ENCODE results near the gene ZNF691.

ZNF691 gene

GRCh38 chr1:42834803-42835202 is 11.6 kb upstream of the ZNF691 start:
- Histone ChIP-seq H3K27me3 (replicated peaks; ENCODE audit: control insufficient read depth, insufficient read depth, low read length) (no peaks in the 10 kb centered on the region), H3K36me3 (ENCODE audit: control insufficient read depth, insufficient read depth, low read length) (no peaks in the 10 kb centered on the region), H3K4me3 (replicated peaks; ENCODE audit: low read depth, low read length) (no peak overlapping the region)
- TF ChIP-seq CTCF (IDR thresholded peaks at IDR 0.05; ENCODE audit: insufficient read depth, low read length, poor library complexity, severe bottlenecking) = no peak
- no peak for DNase-seq (ENCODE audit: extremely low read depth, insufficient read length)

- DNase-seq (ENCODE audit: extremely low read depth, insufficient read length) = no peak
- no peak for TF ChIP-seq CTCF (IDR thresholded peaks at IDR 0.05; ENCODE audit: insufficient read depth, low read length, poor library complexity, severe bottlenecking)
- H3K27me3 ChIP-seq (replicated peaks; ENCODE audit: control insufficient read depth, insufficient read depth, low read length) = no peaks in the 10 kb centered on the region
- H3K4me3 ChIP-seq (replicated peaks; ENCODE audit: low read depth, low read length) = no peak overlapping the region
- no peaks in the 10 kb centered on the region for H3K36me3 ChIP-seq (ENCODE audit: control insufficient read depth, insufficient read depth, low read length)
Observed at GRCh38 chr1:42835422-42835821, 11.0 kb upstream of the ZNF691 start.

GRCh38 chr1:42837709-42838108 is 8.7 kb upstream of the ZNF691 start:
- Histone ChIP-seq H3K27me3 (replicated peaks; ENCODE audit: control insufficient read depth, insufficient read depth, low read length) (no peaks in the 10 kb centered on the region), H3K4me3 (replicated peaks; ENCODE audit: low read depth, low read length) (no peak overlapping the region), H3K36me3 (ENCODE audit: control insufficient read depth, insufficient read depth, low read length) (no peaks in the 10 kb centered on the region)
- no peak for TF ChIP-seq CTCF (IDR thresholded peaks at IDR 0.05; ENCODE audit: insufficient read depth, low read length, poor library complexity, severe bottlenecking)
- DNase-seq (ENCODE audit: extremely low read depth, insufficient read length) = no peak

- Histone ChIP-seq H3K36me3 (ENCODE audit: control insufficient read depth, insufficient read depth, low read length) (no peaks in the 10 kb centered on the region), H3K27me3 (replicated peaks; ENCODE audit: control insufficient read depth, insufficient read depth, low read length) (no peaks in the 10 kb centered on the region), H3K4me3 (replicated peaks; ENCODE audit: low read depth, low read length) (no peak overlapping the region)
- no peak for TF ChIP-seq CTCF (IDR thresholded peaks at IDR 0.05; ENCODE audit: insufficient read depth, low read length, poor library complexity, severe bottlenecking)
- no peak for DNase-seq (ENCODE audit: extremely low read depth, insufficient read length)
Observed at GRCh38 chr1:42838482-42839190, 7.8 kb upstream of the ZNF691 start.

GRCh38 chr1:42841010-42841409 is 5.4 kb upstream of the ZNF691 start:
- no peak for TF ChIP-seq CTCF (IDR thresholded peaks at IDR 0.05; ENCODE audit: insufficient read depth, low read length, poor library complexity, severe bottlenecking)
- Histone ChIP-seq H3K27me3 (replicated peaks; ENCODE audit: control insufficient read depth, insufficient read depth, low read length) (no peaks in the 10 kb centered on the region), H3K36me3 (ENCODE audit: control insufficient read depth, insufficient read depth, low read length) (no peaks in the 10 kb centered on the region), H3K4me3 (replicated peaks; ENCODE audit: low read depth, low read length) (no peak overlapping the region)
- DNase-seq (ENCODE audit: extremely low read depth, insufficient read length) = no peak

Data from GM06990 (cell line).